GM13977 (cell line): ENCODE measurements around the gene HK2.
"Not testable (repeated sequence)": the region's sequence is repeated elsewhere in the genome, so short reads cannot be mapped to it uniquely, and the experiment has no call there.

Source experiments
- DNase-seq: peaks from one replicate; pipeline ENCODE4 v3.0.0; 2012; ENCODE audit warnings: low spot score
- CTCF ChIP-seq: IDR thresholded peaks from 2 replicates; pipeline ENCODE4 v1.5.1; 2012; ENCODE audit warnings: mild to moderate bottlenecking, control low read depth; ENCODE audit not compliant: insufficient read depth; ENCODE audit errors: extremely low read depth, missing control alignments
- in situ Hi-C: fragments of 300-500 bp; cut with MboI; formaldehyde crosslinking; loops from one replicate; pipeline ENCODE4 v1.12.0; 2022; ENCODE audit warnings: low sequenced_read_pairs, low pct_unique_long_range_greater_than_20kb, mixed read lengths, inconsistent platforms; ENCODE audit not compliant: unreplicated experiment

The HK2 gene

GRCh38 chr2:74851191-74851566, 17.3 kb downstream of the HK2 start:
- no peak for TF ChIP-seq CTCF
- in situ Hi-C loops, result no loop called here
- no peak for DNase-seq

- in situ Hi-C loops, DNase-seq: not testable (repeated sequence)
Measured at GRCh38 chr2:74853360-74853759, 19.4 kb downstream of the HK2 start.

GRCh38 chr2:74854401-74854800, 20.5 kb downstream of the HK2 start:
- TF ChIP-seq CTCF, result no peak
- no peak for DNase-seq
- in situ Hi-C loops, result no loop called here

- DNase-seq, in situ Hi-C loops: not testable (repeated sequence)
Measured at GRCh38 chr2:74855114-74855707, 21.3 kb downstream of the HK2 start.

- no peak for TF ChIP-seq CTCF
- in situ Hi-C loops, result no loop called here
- DNase-seq, result no peak
Measured at GRCh38 chr2:74856004-74856578, 22.2 kb downstream of the HK2 start.

GRCh38 chr2:74856599-74856998, 22.7 kb downstream of the HK2 start:
- in situ Hi-C loops, result no loop called here
- no peak for TF ChIP-seq CTCF
- DNase-seq, result no peak

- no peak for TF ChIP-seq CTCF
- no peak for DNase-seq
- in situ Hi-C loops, result no loop called here
Measured at GRCh38 chr2:74857215-74857614, 23.3 kb downstream of the HK2 start.

- in situ Hi-C loops, result no loop called here
- TF ChIP-seq CTCF, result no peak
- no peak for DNase-seq
Measured at GRCh38 chr2:74857725-74858124, 23.8 kb downstream of the HK2 start.
